COLO668 (cell line): Measurements from ENCODE around the gene LIN52.

Source experiments
- DNase-seq: peaks from one replicate; lab custom pipeline; 2025; ENCODE audit not compliant: unreplicated experiment; lab: John Stamatoyannopoulos, UW

Gene LIN52

GRCh38 chr14:74179856-74180255, 95.1 kb downstream of the LIN52 start:
- DNase-seq, result no peak

DNA sequence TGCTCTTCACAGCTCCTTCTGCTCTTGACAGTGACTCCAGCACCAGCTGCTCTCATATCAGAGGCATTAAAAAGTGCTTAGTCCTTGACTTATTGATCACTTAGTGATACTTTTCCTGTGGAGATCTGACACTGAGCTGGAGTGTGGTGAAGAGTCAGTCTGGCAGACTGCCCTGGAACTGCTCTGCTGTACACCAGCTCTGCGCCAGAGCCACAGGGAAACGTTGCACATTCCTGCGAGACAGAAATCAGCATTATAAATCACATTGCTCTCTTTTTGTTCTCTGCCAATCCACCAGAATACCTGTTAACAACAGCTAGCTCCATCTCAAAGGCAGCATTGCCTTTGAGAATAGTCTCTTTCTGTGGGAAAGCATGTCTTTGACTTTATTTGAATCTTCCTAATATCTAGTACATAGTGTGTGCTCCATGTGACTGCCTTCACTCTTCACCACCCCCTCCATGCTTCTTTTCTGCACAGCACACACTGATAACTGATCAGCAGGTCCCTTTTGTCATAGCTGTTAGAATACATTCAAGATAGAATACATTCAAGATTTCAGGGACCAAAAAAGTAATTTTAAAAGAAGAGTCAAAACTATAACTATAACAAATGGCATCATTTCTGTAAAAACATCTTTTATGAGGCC, 106.3 kb downstream of the LIN52 start:
- DNase-seq, result no peak

DNA sequence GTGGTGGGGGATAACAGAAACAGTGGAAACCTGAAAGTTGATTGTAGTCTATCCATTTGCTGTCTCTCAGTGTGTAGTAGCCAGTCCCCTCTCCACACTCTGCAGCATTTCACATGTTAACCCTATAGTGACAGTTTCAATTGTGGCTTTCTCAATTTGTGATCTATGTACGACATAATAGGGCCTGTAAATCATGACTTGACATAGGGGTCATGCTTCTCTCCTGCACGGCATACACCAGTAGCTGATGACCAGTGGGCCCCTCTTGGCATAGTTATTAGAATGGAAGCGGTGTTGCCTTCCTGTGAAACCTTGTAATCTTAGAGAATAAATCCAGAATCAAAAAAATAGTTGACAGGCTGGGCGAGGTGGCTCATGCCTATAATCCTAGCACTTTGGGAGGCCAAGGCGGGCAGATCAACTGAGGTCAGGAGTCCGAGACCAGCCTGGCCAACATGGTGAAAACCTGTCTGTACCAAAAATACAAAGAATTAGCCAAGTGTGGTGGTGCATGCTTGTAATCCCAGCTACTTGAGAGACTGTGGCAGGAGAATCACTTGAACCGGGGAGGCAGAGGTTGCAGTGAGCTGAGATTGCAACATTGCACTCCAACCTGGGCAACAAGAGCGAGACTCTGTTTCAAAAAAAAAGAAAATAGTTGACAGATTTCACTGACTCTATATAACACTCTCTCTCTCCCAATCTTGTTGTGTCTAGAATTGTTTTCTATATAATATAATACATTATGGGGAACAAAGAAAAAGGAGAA, 109.9 kb downstream of the LIN52 start:
- no peak for DNase-seq

GRCh38 chr14:74195623-74196022, 110.9 kb downstream of the LIN52 start:
- DNase-seq, result no peak

DNA sequence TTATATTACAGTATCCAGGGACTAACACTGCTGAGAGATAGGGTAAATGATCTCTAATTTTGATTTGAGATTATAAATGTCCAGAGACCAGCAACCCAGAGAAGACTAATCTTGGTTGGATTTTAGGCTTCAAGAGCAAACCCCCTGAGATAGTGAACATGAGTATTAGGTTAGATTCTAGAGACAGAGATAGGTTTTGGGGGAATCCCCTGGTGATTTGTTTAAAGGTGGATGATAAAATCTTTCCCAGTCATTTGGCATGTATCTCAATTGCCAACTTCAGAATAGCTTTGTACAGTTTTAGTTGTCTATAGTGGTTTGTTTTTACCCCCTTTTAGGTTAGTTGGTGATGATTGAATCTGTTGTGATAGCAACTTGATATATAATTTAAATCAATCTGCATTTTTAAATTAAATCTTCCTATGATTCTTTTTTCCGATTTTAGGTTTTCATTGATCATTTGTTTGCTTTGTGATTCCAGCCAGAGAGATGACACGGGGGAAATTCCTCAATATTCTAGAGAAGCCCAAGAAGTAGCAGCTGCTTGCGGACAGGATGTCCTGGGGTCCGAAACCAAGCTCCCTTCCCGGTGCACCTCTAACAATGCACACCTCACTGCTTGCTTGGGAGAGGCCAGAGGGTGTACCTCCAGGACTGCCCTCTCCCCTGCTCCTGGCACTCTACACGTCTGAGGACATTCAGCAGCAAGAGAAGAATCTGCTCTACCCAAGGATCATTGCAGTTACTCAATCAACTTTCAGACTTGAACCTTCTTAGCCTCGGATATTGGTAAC, 113.9 kb downstream of the LIN52 start:
- DNase-seq, result no peak

GRCh38 chr14:74202113-74202512, 117.4 kb downstream of the LIN52 start:
- no peak for DNase-seq

DNA sequence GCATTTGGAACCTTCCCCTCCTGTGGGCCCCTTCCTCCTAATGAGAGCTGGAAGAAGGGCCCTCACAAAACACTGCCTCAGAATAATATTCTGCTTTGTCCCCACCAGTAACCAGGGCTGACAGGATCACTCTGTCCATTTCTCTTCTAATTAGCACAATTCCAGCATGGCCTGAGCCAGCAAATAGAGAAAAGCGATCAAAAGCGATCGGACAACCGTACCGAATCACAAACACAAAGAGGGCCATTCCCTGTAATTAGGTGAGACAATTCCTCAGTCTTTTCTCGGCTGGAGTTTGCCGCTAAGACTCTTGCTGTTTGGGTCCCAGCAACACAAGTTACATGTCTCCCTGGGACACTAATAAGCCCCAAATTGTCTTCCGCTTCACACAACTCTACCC, 118.9 kb downstream of the LIN52 start:
- no peak for DNase-seq

GRCh38 chr14:74204491-74204890, 119.7 kb downstream of the LIN52 start:
- DNase-seq, result no peak

GRCh38 chr14:74205882-74206281, 121.1 kb downstream of the LIN52 start:
- no peak for DNase-seq

DNA sequence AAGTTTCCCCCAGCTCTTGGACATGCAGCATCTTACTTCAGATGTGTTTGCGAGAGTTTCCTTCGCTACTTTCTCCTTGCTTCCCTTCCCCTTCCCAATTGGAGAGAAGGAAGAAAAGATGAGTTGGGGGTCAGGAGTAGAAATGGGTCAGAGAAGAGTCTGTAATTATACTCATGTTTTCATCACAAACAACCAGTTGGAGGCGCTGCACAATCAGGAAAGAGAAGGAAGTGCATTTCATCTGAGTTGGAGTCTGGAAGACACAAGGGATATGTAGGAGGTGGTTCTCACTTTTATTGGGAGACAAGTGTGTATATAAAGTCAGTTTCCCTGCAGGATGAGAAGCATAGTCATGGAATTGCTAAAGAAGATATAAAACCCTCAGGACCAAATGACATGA, 123.2 kb downstream of the LIN52 start:
- DNase-seq, result no peak

GRCh38 chr14:74208642-74209041, 123.9 kb downstream of the LIN52 start:
- no peak for DNase-seq

DNA sequence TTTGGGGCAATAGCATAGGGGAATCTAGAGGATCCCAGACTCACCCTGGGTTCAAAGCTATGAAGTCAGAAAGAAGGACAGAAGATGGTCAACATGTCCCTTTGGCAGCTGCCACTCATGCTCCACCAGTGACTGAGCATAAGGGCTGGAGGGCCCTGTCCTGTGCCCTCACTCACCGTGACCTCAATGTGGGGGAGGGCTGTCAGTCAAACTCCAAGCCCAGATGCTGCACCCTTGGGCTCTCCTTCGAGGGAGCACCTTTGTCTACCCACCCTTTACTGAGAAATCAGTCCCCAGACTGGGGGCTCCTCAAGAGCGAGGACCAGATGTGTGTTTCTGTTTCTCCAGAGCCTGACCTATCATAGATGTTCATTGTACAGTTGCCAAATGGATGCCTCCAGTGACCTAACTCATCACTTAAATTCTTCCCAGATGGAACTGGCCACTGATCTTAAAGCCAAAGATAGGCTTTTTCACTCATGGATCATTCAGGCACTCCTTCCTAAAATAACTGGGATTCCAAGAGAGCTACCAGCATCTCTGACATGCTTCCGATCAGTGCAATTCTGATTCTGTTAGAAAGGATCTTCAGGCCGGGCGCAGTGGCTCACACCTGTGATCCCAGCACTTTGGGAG, 127.3 kb downstream of the LIN52 start:
- no peak for DNase-seq

DNA sequence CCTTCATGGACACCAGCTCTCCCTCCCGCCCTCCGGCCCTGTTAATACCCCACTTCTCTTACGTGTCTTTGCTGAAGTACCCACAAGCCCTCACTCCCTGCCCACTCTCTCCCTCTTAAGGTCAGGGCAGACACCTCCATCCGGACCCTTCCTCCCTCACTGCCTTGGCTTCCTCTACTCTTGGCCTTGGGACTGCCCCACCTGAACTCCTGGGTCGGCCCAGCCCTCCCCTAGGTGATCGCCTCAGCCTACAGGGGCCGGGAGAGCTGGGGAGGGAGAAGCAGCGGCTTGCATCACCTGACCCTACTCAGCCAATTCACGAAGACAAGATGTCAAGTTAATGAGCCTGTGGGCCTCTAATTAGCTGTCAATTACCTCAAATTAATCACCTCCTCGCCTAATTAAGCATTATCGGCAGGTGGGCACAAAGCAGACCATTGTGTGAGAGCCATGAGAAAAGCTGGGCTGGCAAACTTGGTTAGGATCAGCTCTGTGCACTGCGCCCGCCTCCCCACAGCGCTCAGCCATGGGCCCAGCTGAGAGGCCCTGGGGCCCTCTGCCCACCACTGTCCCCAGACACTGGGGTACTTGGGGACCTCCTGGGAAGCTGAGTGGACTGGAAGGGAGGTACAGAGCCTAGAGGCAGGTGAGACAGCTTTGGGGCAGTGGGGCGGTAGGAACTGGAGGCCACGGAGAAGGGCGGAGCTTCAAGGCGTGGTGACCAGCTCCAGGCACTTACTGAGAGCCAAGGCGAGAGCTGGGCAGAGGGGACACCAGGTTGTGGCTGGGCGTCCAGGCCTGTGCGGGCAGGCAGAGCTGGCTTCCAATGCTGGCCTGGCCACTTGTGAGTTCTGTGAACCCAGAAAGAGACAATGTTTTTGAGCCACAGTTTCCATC, 129.4 kb downstream of the LIN52 start:
- DNase-seq, result no peak

DNA sequence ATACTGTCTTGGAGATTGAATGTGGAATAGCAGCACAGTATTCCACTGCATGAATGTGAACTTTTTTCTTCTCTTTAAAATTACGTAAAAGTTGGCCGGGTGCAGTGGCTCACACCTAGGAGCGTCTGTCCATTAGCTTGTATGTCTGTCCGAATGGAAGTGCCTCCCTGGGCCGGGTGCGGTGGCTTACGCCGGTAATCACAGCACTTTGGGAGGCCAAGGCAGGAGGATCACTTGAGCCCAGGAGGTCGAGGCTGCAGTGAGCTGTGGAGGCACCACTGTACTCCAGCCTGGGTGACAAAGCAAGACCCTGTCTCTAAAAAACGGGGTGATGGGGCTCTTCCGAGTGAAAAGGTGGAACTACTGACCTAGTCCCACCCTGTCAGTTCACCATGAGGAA, 131.9 kb downstream of the LIN52 start:
- no peak for DNase-seq

GRCh38 chr14:74217672-74218448, 133.1 kb downstream of the LIN52 start:
- peak; percentile 83 for DNase-seq

GRCh38 chr14:74218462-74218861, 133.7 kb downstream of the LIN52 start:
- DNase-seq, result no peak

DNA sequence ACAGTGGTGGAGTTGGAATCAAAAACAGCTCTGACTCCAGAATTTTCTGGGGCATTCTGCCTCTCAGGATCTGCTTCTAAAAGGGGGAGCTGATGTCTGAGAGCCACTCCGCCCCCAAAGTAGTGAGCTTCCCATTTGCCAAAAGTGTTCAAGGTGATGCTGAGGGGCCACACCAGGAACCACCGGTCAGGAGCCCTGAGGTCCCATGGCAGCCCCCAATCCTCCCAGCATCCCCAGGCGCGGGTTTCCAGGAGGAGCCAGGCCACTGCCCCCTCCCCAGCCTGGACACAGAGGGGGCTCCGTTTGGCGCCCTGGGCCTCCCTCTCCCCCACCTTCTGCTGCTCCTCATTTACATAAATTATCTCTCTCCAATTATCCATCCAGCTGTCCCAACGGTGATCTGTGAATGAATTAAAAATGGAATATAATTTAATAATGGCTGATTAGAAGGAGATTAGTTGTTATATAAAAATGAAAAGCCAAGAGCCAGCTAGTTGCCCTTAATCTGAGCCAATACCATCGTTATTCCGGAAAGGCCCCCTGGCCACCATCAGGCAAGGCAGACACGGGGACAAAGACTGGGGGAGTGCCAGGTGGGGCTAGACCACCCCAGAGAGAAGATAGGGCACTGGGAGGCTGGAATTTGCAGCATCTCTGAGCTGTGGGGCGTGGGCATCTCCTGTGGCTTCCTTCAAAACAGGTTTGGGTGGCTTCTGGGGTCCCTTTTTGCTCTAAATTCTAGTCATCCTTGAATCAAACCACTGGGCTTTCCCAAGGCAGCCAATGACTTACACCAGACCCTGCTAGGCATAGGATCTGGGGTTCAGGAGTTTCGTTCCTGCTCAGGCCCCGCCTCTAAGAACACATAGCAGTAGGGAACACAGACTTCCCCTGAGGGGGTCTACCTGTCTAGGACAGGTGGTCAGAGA, 134.8 kb downstream of the LIN52 start:
- DNase-seq, result no peak

GRCh38 chr14:74220991-74221390, 136.2 kb downstream of the LIN52 start:
- DNase-seq, result no peak

- no peak for DNase-seq
Measured at GRCh38 chr14:74221741-74222140, 137.0 kb downstream of the LIN52 start.
